ENCODE measurements around the gene DLG4.
A peak's percentile ranks its signal among the peaks of the same experiment; 100 is the strongest.
"Not testable (repeated sequence)": the region's sequence is repeated elsewhere in the genome, so short reads cannot be mapped to it uniquely, and the experiment has no call there.

Gene DLG4

GRCh38 chr17:7248796-7249195 lies 29.2 kb upstream of the DLG4 start:
- DNase-seq, result no peak

- no peak for DNase-seq
Observed at GRCh38 chr17:7246779-7247178, 27.1 kb upstream of the DLG4 start.

- DNase-seq, result not testable (repeated sequence)
Observed at GRCh38 chr17:7243838-7244237, 24.2 kb upstream of the DLG4 start.

GRCh38 chr17:7243453-7243729 lies 23.8 kb upstream of the DLG4 start:
- no peak for DNase-seq

GRCh38 chr17:7242717-7243452 lies 23.2 kb upstream of the DLG4 start:
- peak; percentile 97 for DNase-seq

- peak; percentile 93 for DNase-seq
Observed at GRCh38 chr17:7241783-7242716, 22.4 kb upstream of the DLG4 start, which contains the start of gene GABARAP. GABARAP (minus strand) TSS chr17:7242449; CDS start chr17:7242330, 119 bp downstream.

GRCh38 chr17:7241090-7241733 lies 21.6 kb upstream of the DLG4 start:
- DNase-seq, result no peak

- DNase-seq, result no peak
Observed at GRCh38 chr17:7240375-7240774, 20.7 kb upstream of the DLG4 start.

- DNase-seq, result peak; percentile 100
Observed at GRCh38 chr17:7239091-7240027, 19.7 kb upstream of the DLG4 start, which contains the start of gene PHF23. PHF23 (minus strand) TSS chr17:7239457; CDS start chr17:7239279, 178 bp downstream.

GRCh38 chr17:7238420-7239090 lies 18.9 kb upstream of the DLG4 start:
- DNase-seq, result peak; percentile 50

GRCh38 chr17:7237761-7238419 lies 18.3 kb upstream of the DLG4 start:
- peak; percentile 79 for DNase-seq

- DNase-seq, result no peak
Observed at GRCh38 chr17:7237266-7237760, 17.7 kb upstream of the DLG4 start.

- DNase-seq, result no peak
Observed at GRCh38 chr17:7236808-7237207, 17.2 kb upstream of the DLG4 start.

- peak; percentile 28 for DNase-seq
Observed at GRCh38 chr17:7235693-7236665, 16.3 kb upstream of the DLG4 start.

- peak; percentile 95 for DNase-seq
Observed at GRCh38 chr17:7234083-7234951, 14.7 kb upstream of the DLG4 start, which contains the start of gene DVL2. DVL2 (minus strand) TSS chr17:7234517; CDS start chr17:7234262, 255 bp downstream.

- no peak for DNase-seq
Observed at GRCh38 chr17:7233701-7234082, 14.1 kb upstream of the DLG4 start.

GRCh38 chr17:7232114-7232513 lies 12.5 kb upstream of the DLG4 start:
- DNase-seq, result no peak

GRCh38 chr17:7229504-7229903 lies 9.9 kb upstream of the DLG4 start:
- DNase-seq, result no peak

- no peak for DNase-seq
Observed at GRCh38 chr17:7228920-7229319, 9.3 kb upstream of the DLG4 start.

Measured in fibroblast of skin of right biceps (primary cell).